Epithelial cell of prostate (primary cell): Measurements from ENCODE around the gene SWSAP1.
"Not testable (repeated sequence)": the region's sequence is repeated elsewhere in the genome, so short reads cannot be mapped to it uniquely, and the experiment has no call there.

Source experiments
- DNase-seq: peaks from one replicate; pipeline ENCODE4 v3.0.0-alpha.2; 2011; ENCODE audit warnings: low read depth, low spot score
- H3K27ac ChIP-seq: fragments of 450-650 bp; 2 replicates; pipeline ENCODE4 v1.5.1; 2017; ENCODE audit warnings: mild to moderate bottlenecking

The SWSAP1 gene

DNA sequence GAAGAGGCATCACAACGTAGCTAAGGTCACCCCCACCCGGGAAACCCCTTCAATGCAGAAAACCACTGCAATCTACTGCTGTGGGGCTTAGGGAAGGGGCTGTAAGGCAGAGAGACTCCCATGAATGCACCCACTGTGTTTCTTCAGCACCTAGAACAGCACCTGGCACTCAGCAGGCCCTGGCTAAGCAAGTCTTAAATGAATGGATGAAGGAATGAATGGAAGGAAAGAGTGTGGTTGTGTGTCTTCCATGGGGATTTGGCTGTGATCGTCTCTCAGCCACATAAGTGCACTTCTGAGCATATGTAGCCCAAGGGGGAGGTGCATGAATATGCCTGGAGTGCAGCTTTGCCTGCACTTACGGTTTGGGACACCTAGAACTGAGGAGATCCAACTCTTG, 25.3 kb upstream of the SWSAP1 start:
- DNase-seq, result no peak

DNA sequence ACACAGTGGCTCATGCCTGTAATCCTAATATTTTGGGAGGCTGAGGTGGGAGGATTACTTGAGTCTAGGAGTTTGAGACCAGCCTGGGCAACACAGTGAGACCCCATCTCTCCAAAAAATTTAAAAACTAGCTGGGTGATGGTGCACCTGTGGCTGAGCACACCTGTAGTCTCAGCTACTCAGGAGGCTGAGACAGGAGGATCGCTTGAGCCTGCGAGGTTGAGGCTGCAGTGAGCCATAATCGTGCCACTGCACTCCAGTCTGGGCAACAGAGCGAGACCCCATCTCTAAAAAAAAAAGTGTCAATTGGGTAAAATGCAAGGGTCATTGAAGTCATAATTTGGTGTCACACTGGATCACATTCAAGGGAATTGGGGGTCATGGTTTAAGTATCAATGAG, 20.4 kb upstream of the SWSAP1 start:
- not testable (repeated sequence) for H3K27ac ChIP-seq, DNase-seq

More for the DNA sequence above, 25.3 kb upstream of the SWSAP1 start:
- H3K27ac ChIP-seq, result no peak overlapping the region

DNA sequence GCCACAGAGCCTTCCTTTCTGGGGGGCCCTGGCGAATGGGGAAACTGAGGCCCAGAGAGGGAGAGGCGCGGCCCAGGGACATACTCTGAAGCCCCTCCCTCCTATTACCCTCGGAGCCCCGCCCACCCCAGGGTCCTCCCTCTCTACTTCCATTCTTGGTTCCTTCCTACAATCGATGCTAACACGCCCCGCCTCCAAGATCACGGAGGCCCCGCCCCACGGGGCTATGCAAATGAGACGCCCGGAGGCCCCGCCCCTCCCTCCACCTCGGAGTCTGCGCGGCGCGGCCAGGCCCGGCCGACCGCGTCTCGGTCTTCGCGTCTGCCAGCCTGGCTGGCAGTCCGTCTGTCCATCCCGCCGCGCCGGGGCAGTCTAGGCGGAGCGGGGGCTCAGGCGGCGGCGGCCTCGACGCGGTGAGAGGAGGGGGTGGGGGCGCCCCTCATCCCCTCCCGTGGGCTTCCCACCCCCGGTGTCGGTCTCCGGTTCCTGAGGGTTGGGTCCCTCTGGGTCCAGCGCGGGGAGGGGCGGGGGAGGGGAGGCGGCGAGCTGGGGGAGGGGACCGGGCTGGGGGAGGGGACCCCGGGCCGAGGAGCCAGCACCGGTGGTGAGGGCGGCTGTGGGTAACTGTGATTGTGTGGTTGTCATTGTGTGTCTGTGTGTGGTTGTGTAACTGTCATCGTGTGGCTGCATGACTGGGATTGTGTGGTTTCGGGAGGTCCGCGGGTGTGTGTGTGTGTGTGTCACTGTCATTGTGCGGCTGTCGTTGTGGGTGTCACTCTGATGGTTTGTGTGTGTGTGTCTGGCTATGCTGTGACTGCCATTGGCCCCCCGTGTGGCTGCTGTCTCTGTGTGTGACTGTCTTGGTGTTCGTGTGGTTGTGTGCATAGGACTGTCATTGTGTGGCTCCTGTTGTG, 19.0 kb upstream of the SWSAP1 start, which contains the start of gene PLPPR2:
TSS of gene PLPPR2 (plus strand) at position 273 of the 914 bp plus-strand sequence. CDS start 2,242 bp downstream, outside the sequence.
- H3K27ac ChIP-seq, result no peak within 1 kb of the TSS
- no peak for DNase-seq

DNA sequence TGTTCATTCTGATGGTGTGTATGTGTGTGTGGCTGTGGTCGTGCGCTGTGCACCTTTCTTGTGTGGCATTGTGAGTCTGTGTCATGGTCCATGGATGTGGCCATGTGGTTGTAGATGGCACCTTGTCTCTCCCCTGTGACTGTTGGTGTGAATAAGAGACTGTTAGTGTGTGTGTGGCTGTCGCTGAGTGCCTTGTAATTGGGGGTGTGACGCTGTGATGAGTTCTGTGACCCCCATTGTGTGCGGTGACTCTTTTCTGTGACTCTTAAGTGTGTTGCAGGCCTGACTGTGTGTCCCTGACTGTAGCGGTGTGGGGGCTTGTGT, 18.4 kb upstream of the SWSAP1 start:
- H3K27ac ChIP-seq, result no peak overlapping the region
- DNase-seq, result no peak

DNA sequence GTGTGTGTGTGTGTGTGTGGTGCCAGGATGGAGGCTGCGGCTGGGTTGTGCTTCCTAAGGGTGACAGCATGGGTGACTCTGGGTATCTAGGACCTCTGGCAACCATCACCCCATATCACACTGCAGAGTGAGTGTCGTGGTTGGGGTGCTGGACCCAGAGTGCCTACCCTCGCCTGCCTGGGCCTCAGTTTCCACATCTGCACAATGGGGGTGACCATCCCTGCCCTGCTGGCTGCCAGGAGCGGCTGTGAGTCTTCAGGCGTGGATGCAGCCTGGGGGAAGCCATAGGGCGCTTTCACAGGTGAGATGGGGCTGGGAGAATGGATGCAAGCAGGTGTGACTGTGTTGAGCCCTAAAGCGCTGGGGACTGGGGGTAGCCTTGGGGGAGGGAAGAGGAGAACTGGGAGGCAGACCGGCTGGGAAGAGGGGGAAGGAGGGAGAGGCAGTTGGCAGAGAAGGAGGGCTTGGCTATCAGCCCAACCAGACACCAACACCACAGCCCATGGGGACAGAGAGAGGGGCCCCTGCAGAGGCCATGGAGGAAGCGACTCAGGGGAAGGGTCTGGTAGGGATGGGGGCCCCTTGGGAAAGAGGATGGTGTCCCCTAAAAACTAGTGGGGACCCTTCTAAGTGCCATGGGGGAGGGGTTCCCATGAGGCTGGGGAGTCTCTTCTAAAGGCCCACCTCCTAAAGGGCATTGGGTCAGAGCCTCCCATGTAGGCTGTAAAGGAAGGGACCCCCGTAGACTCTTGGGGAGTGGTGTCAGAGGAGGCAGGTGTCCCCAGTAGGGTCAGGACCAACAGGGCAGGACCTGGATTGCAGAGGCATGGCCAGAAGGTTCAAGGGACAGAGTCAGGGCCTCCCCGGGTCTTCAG, 17.6 kb upstream of the SWSAP1 start:
- H3K27ac ChIP-seq, result no peak overlapping the region
- no peak for DNase-seq

DNA sequence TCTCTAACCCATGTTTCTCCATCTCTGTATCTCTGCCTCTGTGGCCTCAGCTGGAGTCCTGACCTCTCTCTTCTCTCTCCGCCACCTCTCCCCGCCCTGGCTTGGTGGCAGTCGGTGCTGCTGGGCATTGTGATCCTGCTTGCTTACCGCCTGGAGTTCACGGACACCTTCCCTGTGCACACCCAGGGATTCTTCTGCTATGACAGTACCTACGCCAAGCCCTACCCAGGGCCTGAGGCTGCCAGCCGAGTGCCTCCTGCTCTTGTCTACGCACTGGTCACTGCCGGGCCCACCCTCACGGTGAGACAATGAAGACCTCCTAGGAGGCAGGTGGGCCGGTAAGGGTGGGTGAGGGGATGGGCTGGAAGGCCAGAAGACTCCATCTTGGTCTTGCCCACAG, 15.0 kb upstream of the SWSAP1 start:
- no peak for DNase-seq
- peak overlapping the region; percentile 7 for H3K27ac ChIP-seq

DNA sequence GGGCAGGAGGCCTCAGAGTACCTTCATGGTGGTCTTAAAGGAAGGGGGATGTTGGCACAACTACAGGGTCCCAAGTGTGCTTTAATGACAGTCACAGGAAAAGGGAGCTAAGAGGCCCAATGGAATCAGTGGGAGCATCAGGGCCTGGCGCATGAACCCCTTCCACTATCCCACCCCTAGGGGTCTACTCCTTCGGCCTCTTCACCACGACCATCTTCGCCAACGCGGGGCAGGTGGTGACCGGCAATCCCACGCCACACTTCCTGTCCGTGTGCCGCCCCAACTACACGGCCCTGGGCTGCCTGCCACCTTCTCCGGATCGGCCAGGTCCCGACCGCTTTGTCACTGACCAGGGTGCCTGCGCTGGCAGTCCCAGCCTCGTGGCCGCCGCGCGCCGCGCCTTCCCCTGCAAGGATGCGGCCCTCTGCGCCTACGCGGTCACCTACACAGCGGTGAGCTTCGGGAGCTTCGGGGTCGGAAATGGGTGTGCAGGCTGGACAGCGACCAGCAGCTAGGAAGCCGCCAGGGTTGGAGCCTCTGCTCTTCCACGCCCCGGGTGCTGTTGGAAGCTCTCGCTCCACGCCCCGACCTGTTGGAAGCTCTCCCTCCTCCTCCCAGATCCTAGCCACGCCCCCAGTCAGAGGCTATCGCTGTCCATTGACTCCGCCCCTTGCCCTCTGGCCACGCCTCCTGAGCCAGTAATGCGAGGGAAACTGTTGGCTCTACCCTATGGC, 13.3 kb upstream of the SWSAP1 start:
- no peak overlapping the region for H3K27ac ChIP-seq
- DNase-seq, result no peak

DNA sequence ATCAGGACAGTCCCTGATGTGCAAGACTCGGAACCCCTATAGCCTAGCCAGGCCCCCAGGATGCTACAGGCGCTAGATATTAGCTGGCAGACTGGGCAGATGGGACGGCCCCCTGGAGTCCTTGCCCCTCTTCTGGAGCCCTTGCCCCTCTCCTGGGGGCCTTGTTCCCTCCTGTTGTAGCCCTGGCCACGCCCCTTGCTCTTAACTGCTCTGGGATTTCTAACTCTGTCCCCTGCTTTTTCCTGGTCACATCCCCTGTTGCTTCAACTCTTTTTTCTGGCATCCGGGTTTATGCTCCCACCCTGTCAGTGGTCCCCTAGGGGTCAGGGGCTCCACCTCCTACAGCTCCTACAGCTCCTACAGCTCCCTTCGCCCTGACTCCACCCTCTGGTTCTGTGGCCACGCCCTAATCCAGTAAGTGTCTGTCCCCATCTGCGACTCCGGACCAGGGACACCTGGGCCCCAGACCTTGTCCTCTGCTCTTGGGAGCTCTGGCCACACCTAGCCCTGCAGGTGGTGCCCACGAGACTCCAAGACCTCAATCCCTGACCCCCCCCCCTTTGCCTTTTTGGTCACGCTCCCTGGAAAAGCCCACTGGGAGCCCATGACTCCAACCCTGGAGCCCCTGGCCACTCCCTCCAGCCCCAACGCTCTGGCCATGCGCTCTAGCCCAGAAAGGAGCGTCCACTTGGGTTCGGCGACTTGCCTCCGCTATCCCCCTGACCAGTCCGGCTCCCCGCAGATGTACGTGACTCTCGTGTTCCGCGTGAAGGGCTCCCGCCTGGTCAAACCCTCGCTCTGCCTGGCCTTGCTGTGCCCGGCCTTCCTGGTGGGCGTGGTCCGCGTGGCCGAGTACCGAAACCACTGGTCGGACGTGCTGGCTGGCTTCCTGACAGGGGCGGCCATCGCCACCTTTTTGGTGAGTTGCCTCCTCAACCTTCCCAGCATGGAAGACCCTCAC, 12.4 kb upstream of the SWSAP1 start:
- H3K27ac ChIP-seq, result no peak overlapping the region
- DNase-seq, result no peak

DNA sequence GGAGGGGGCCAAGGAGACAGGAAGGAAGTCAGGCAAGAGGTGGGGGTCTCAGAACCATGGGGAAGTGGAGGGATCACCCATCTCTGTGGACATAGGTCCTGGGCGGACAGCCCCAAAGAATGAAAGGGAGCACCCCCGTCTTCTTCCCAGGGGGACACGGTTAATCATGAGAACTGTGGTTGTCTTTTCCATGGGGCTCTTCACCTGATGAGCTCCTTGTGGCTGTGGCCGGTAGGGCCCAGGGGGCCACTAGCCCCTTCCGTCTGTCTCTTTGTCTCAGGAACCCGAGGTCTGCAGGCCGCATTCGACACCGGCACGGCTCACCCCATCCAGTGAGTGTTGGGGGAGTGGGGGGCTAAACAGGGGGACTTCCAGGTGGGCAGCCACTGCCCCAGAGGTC, 10.6 kb upstream of the SWSAP1 start:
- DNase-seq, result no peak
- H3K27ac ChIP-seq, result no peak overlapping the region

DNA sequence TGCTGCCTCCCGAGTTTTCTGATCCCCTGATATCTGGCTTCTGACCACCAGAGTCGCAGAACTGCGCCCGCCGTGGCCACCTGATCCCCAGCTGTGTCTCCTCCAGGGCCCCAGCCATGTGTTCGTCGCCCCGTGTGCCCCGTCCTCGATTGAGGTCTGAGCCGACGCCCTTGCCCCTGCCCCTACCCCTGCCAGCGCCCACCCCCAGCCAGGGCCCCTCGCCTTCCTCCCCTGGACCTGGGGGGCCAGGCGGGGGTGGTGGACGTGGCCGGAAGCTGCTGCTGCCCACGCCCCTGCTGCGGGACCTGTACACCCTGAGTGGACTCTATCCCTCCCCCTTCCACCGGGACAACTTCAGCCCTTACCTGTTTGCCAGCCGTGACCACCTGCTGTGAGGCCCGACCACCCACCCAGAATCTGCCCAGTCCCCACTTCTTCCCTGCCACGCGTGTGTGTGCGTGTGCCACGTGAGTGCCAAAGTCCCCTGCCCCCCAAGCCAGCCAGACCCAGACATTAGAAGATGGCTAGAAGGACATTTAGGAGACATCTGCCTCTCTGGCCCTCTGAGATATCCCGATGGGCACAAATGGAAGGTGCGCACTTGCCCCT, 10.1 kb upstream of the SWSAP1 start:
- no peak for DNase-seq
- no peak overlapping the region for H3K27ac ChIP-seq

DNA sequence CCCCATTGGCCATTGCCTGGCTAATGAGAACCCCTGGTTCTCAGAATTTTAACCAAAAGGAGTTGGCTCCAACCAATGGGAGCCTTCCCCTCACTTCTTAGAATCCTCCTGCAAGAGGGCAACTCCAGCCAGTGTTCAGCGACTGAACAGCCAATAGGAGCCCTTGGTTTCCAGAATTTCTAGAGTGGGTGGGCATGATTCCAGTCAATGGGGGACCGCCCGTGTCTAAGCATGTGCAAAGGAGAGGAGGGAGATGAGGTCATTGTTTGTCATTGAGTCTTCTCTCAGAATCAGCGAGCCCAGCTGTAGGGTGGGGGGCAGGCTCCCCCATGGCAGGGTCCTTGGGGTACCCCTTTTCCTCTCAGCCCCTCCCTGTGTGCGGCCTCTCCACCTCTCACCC, 9.5 kb upstream of the SWSAP1 start:
- H3K27ac ChIP-seq, result no peak overlapping the region
- no peak for DNase-seq

DNA sequence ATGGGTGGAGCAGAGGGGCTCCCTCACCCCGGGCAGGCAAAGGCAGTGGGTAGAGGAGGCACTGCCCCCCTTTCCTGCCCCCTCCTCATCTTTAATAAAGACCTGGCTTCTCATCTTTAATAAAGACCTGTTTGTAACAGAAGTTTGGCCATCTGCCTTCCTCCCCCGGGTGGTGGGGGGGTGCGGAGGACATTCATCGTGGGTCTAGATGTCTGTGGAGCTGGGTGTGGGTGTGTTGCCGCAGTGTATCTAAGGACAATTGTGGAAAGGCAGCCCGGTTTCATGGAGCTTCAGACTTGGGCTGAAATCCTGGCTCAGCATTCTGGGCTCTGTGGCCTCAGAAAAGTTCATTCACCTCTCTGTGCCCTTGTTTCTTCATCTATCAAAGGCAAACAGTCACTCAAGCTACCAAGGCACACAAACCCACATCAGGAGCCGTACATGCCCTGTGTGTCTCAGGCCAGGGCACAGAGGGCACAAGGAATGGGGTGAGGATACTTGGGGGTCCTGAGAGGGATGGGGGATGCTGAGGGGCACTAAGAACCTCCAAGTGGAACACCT, 8.8 kb upstream of the SWSAP1 start:
- no peak overlapping the region for H3K27ac ChIP-seq
- no peak for DNase-seq

DNA sequence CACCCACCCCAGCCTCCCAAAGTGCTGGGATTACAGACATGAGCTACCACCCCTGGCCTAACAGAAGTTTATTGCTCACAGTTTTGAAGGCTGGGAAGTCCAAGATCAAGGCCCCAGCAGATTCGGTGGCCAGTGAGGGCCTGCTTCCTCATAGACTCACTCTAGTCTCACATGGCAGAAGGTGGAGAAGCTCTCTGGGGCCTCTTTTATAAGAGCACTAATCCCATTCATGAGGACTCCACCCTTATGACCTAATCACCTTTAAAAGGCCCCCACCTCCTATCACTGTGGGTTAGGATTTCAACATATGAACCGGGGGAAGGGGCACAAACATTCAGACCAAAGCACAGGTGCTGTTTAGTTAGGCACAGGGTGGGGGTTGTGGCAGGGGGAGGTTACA, 6.9 kb upstream of the SWSAP1 start:
- H3K27ac ChIP-seq, result no peak overlapping the region
- DNase-seq, result no peak

DNA sequence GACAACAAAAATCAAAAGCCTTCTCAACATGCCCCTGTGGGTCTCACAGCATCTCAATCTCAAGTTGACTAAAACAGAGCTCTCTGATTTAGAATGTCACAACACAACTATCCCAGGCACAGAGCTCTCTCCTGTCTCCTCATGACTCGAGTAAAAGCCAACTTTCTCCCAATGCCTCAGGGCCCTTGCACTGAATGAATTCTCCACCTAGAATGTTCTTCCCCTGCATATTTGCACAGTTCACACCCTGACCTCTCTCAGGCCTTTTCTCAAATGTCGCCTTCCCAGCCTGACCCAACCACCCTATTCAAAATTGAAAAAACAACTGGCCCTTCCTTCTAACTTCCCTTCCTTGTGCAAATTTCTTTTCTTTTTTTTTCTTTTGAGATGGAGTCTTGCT, 3.7 kb upstream of the SWSAP1 start:
- no peak for DNase-seq
- H3K27ac ChIP-seq, result no peak overlapping the region

DNA sequence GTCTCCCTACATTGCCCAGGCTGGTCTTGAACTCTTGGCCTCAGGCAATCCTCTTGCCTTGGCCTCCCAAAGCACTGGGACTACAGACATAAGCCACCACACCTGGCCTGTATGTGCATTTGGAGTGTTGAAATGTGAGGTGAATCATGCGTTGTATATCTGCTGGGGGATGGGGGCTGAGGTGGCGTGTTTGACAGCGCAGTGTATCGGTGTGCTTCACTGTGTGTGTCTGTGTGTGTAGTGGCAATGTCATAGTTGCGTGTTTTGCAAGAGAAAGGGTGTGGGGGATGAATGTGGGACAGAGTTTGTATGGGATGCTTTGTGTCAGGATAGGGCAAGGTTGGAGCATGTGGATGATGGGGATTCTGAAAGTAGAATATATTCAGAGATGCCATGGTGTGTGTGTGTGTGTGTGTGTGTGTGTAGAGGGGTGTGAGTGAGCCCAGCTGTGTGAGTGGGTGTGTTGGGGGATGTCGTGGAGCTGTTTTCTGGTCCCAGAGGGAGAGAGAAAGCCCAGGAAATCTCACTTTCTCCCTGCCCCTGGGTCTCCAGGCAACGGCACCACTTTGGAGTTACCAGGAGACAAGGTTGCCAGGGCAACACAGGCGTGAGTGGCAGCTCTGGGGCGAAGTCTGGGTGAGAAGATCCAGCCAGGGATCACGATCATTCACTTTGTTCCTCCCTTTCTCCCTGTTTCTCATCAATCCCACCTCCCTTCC, 1.1 kb upstream of the SWSAP1 start:
- DNase-seq, result no peak
- H3K27ac ChIP-seq, result no peak overlapping the region

DNA sequence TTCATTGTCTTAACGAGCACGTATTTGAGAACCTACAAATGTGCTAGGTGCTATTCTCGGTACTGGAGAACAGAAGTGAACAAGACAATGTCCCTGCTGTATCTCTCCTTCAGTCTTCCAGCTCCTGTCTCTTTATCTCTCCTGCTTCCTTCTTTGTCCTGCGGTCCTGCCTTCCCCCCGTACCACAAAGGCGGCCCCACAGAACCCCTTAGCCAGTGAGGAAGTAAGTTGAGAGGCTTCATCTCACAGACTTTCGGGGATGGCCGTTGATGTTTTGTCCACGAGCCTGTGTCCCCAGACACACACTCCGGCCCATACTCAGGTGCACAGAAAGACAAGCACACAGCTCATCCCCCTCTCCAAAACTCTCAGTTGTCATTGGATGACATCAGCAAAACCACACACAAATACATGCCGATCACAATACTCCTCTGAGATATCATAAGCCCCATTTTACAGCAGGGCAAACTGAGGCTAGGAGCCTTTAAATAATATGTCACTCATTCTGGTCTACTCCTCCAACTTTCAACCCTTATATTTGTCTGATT, 507 bp upstream of the SWSAP1 start:
- peak overlapping the region; percentile 90 for H3K27ac ChIP-seq
- no peak for DNase-seq

DNA sequence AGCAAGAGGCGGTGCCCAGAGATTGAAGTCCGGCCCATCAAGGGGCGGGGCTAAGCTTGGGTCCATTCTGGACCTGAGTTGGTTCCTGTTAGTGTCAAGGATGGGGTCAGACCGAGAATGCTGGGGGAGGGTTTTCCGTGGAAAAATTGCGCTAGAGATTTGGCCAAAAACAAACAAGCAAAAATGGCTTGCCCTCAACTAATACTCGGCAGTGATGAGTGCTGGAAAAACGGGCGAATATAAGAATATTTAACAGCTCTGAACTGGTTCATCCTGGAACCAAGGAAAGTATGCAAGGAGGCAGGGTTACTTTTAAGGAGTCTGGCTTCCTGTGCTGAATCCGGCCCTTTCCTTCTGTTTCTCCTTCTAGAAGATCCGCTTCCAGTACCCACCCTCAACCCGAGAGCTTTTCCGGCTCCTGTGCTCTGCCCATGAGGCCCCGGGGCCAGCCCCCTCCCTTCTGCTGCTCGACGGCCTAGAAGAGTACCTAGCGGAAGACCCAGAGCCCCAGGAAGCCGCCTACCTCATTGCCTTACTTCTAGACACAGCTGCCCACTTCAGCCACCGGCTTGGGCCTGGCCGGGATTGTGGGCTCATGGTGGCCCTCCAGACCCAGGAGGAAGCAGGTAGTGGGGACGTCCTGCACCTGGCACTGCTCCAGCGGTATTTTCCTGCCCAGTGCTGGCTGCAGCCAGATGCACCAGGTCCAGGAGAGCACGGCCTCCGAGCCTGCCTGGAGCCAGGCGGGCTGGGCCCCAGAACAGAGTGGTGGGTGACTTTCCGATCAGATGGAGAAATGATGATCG, 880 bp downstream of the SWSAP1 start:
- H3K27ac ChIP-seq, result peak overlapping the region; percentile 90
- no peak for DNase-seq
